D721Med (cell line): Measurements from ENCODE around the gene KLF14.

Experiments
- DNase-seq: peaks from one replicate; pipeline ENCODE4 v3.0.0; 2011; ENCODE audit warnings: low spot score; ENCODE audit not compliant: insufficient read length
- FAIRE-seq: peaks from 2 replicates; lab custom pipeline; 2011; peaks lifted over from hg19 to GRCh38; lab: Jason Lieb, UNC
- TF ChIP-seq, protein P1 (sequence below): IDR thresholded peaks from 2 replicates; pipeline ENCODE4 v1.5.1; 2012; ENCODE audit warnings: mild to moderate bottlenecking, control low read depth; ENCODE audit not compliant: insufficient read depth; ENCODE audit errors: missing control alignments

The KLF14 gene

DNA sequence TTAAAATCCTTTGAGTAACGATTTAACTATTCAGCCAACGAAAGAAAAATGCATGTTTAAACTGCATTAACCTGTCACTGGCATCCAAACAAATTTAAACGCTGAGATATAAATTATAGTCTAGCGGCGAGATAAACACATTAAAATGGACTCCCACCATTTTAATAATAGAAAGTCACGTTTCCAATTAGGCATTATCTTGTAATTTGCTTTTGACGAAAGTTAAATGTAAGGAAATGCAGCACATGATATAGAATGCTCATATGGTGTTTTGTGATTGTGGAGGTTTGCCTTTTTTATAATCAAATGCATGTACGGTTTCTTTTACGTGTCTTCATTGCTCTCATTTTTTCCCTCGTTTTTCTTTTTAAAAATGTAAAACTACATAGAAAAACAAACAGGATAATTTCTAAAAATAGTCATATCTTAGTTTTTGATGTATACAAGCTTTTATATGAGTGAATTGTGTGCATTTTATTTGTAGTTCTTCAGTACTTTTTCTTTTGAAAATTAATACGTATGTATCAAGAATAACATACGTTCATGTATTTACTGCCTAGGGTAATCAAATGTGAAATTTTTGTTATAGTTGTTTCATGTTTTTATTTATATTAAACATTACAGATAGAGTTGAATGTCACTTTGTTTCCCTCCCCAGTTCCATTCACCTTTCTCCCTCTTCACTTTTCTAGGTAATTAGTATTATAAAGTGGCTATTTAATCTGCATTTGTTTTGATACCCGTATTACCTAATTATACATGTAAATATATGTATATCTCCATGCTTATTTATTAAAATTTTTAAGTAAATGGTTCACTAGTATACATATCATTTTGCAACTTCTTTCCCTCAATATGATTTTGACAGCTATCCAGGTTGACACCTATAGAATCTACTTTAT, 1.1 kb upstream of the KLF14 start:
- no peak for DNase-seq
- TF ChIP-seq, protein P1, sequence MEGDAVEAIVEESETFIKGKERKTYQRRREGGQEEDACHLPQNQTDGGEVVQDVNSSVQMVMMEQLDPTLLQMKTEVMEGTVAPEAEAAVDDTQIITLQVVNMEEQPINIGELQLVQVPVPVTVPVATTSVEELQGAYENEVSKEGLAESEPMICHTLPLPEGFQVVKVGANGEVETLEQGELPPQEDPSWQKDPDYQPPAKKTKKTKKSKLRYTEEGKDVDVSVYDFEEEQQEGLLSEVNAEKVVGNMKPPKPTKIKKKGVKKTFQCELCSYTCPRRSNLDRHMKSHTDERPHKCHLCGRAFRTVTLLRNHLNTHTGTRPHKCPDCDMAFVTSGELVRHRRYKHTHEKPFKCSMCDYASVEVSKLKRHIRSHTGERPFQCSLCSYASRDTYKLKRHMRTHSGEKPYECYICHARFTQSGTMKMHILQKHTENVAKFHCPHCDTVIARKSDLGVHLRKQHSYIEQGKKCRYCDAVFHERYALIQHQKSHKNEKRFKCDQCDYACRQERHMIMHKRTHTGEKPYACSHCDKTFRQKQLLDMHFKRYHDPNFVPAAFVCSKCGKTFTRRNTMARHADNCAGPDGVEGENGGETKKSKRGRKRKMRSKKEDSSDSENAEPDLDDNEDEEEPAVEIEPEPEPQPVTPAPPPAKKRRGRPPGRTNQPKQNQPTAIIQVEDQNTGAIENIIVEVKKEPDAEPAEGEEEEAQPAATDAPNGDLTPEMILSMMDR: no peak
- FAIRE-seq: no peak

DNA sequence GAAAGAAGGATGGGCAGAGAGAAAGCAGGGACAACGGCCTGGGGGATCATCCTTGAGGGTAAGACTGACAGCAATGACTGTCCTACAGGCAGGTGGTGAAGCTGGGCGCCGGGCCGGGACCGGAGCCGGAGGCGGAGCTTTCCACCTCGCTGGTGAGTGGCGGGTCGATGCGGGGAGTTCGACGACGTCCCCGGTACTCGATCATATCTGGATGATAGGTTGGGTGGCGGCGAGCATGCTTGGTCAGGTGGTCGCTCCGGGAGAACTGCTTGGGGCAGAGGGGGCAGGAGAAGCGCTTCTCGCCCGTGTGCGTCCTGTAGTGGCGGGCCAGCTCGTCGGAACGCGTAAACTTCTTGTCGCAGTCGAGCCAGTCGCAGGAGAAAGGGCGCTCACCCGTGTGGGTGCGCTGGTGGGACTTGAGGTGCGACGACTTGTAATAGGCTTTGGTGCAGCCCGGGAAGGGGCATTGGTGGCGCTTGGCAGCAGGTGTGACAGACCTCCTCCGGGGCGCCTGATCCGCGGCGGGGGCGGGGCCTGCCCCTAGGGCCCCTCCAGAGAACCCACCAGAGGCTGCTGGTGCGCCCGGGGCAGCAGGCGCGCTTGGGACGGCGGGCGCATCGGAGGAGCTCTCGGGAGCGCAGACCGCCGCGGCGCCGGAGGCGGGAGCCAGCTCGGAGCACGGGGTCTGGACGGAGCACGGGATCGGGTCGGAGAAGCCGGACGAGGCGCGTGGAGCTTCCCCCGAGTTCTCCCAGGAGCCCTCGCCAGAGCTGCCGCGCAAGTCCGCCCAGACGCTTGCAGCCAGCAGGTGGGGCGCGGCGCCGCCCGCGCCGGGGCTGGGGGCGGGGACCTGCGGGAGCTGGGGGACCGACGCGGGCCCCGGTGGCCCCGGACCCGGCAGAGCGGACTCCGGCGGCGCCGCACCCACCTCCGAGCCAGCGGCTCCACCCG, 752 bp downstream of the KLF14 start:
- DNase-seq: peak; percentile 33
- TF ChIP-seq, protein P1: peak; percentile 8
- FAIRE-seq: no peak

DNA sequence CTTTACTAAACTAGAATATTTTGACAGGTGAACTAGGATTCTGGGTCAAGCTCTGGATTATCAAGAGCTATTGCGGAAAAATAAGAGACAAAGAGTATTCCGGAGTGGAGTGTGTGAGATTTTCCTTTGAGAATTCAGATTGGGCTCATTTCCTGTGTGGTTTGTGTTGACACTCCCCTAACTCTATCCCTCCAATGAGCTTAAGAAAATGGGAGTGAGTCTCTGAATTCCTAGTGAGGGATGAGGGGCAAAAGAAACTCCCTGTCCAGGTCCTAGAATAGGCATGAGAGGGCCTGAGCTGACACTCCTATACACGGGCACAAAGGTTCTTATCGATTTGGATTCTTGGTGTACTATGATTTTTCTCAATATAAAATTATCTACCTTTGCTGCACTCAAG, 10.2 kb downstream of the KLF14 start:
- FAIRE-seq: no peak

DNA sequence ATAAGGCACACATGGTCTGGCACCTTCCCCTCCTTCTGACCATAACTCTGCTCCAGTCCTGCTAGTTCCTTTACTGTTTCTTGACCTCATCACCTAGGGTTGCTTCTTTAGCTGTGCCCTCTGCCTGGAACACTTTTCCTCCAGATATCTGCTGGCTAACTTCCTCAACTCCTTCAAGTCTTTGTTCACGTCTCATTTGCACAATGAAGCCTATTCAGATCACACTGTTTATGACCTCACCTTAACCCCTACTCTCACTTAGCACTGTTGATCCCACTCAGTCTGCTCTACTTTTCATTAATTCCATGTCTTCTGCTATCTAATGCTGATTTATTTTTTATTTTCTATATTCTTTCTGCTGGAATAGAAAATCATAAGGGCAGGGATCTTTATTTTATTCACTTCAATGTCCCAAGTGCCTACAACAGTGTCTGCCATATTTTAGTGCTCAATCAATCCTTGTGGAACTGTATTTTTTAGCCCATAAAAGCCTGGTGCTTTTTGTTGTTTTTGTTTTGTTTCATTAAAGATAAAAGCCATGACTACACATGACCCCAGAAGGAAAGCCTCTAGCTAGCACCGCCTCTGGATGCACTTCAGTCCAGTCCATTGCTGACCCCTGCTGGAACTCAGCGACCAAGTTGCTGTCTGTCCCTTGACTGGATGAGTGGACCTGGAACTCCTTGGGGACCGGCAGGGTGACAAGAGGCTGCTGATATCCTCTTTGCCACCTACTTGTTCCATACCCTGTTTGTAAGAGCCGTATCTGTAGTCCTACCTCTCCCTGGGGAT, 12.3 kb downstream of the KLF14 start:
- DNase-seq: no peak
- FAIRE-seq: no peak
- TF ChIP-seq, protein P1: peak; percentile 42

More for the DNA sequence above, 10.2 kb downstream of the KLF14 start:
- DNase-seq: no peak
- TF ChIP-seq, protein P1: no peak

DNA sequence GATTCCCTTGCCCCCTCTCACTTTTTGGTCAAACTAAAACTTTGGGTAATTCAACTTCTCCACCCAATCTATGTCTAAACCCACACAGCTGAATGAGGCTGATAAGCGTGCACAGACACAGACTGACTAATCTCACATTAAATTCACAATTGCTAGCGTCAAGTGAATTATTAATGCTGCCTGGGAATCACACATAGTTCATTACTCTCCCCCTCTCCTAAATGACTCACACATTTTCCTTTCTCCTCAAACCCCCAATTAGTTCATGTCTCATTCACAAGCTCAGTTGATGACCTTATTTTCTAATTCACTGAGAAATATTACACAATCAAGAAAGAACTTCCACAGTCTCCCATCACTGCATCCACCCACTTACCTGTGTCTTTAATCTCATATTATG, 14.5 kb downstream of the KLF14 start:
- DNase-seq (no peak), FAIRE-seq (no peak)
- TF ChIP-seq, protein P1: no peak

DNA sequence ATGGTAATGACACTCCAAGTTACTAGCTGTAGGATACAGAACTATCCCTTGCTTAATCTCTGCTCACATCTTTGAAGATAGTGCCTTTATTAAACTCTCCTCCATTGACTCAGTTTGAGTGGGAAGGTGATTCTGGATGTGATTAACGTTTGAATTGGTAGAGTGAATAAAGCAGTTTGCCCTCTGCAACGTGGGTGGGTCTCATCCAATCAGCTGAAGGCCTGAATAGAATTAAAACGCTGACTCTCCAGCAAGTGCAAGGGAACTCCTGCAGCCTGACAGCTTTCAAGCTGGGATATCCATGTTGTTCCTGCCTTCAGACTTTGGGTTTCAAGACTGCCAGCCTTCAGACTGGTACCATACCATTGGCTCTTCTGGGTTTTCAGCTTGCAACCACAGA, 21.6 kb downstream of the KLF14 start:
- FAIRE-seq (no peak), DNase-seq (no peak)
- TF ChIP-seq, protein P1: no peak
